GM19397 (cell line): ENCODE measurements around the gene CAMTA1.

Source experiments
- ATAC-seq: cut with Tn5 transposase; IDR thresholded peaks from one replicate; pipeline ENCODE4 v1.9.1; 2021; ENCODE audit warnings: mild to moderate bottlenecking, moderate library complexity; ENCODE audit not compliant: unreplicated experiment

CAMTA1 gene

DNA sequence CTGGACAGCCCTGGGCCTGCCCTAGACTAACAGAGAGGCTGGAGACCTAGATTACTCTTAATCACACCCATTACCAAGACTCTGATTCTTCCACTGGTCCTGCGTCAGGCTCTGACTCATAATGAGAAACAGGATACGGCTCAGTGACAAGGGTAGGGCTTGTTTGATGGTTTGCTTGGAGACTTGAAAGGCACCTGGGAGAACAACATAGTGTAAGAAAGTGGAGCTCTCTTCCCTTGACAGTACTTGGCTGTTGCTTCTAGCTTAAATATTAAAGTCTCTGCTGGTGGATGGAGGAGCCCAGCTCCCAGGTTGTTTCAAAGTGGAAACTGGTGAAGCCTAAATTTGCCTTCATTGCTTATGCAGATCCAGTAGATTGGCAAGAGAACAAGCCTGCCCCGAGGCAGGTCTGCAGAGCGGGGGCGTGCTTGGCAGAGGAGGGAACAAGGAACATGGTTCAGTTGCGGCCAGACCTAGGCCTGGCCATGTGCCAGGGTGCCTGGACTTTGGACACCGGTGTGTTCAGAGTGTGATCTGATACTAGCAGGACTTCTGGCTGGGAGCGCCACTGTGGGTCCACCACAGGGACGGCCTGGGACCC, 480.6 kb downstream of the CAMTA1 start:
- ATAC-seq: no peak

DNA sequence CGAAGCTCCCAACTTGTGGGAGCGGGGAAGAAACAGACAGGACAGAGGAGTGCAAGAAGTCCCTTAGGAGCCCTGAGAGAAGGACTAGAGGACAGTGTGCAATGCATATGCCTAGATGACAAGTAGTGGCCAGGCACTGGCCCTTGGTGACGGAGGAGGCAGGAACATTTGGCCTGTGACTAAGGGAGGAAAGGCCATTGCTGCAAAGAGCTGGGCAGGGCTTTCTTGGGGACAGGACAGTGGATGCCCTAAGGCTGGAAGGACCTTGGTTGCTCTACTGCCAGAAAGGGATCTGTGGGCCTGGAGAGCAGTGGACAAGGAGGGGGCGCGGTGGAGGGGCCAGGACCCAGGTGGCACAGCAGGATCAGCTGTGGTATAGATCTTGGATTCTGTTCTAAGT, 481.3 kb downstream of the CAMTA1 start:
- ATAC-seq: no peak

DNA sequence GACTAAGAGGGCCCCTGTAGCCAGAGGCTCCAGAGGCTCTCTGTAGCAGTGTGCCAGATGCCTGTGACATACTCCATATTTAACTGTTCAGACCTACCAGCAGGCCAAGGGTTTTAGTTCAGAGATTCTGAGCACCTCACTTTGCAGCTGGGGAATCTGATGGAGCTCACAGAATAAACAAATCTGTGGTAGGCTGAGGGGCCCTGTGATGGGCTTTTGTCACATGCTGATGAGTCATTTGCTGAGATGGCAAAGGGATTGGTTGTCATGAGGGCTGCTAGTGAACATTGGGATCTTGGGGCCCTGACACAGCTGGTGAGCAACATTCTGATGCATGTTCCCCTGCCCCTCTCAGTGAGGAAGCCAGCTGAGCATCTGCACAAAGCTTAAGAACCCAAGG, 482.2 kb downstream of the CAMTA1 start:
- ATAC-seq: no peak

DNA sequence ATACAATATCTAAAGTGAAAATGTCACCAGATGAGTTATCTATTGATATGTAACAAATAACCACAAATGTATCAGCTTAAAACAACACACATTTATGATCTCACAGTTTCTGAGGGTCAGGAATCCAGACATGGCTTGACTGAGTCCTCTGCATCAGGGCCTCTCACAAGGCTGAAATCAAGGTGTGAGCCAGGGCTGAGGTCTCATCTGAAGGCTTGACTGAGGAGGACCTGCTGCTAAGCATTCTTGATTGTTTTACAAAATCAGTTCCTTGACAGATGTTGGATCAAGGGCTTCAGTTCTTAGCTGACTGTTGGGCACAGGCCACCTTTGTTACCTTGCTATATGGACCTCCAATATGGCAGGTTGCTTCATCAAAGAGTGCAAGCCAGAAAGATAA, 483.7 kb downstream of the CAMTA1 start:
- ATAC-seq: no peak

DNA sequence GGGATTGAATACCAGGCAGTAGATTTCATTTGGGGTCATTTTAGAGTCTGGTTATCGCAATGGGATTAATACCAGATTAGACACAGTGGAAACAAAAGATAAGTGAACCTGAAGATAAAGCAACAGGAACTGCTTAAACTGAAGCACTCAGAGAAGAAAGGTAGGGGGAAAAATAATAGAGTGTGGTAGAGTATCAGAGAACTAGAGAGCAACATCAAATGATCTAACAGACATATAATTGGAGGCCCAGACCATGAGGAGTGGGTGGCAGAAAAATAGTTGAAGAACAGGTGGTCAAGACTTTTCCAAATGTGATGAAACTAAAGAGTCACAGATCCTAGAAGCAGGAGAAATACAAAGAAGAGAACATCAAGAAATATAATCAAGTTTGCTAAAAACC, 484.3 kb downstream of the CAMTA1 start:
- ATAC-seq: no peak

DNA sequence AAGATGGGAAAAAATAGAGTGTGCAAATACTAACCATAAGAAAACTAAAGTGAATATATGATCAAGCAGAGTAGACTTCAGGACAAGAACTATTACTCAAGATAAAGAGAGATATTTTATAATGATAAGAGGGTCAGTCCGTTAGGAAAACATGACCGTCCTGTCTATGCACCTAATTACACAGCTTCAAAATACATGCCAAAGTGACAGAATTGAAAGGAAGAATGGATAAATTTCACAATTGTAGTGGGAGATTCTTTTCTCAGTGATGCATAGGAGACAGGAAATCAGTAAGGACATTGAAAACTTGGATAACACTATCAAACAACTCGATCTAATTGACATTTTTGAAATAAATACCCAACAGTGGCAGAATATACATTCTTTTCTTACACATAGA, 489.0 kb downstream of the CAMTA1 start:
- no peak for ATAC-seq

DNA sequence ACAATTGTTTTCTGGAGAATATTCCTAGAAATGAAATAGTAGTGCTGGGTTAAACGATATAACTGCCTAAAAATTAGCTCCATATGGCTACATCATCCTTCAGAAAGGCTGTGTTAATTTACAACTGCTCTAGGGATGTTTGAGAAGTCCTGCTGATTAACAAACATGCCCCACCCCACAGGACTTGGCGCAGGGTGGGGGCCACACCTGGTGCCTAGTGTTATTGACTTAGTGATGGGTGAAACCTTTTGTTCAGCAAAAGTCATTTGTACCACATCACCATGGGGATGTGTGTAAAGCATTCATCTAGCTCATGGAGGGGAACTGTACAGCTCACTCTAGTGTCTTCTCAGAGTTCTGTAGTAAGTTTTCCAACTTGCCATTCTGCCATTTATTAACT, 492.8 kb downstream of the CAMTA1 start:
- ATAC-seq: no peak

DNA sequence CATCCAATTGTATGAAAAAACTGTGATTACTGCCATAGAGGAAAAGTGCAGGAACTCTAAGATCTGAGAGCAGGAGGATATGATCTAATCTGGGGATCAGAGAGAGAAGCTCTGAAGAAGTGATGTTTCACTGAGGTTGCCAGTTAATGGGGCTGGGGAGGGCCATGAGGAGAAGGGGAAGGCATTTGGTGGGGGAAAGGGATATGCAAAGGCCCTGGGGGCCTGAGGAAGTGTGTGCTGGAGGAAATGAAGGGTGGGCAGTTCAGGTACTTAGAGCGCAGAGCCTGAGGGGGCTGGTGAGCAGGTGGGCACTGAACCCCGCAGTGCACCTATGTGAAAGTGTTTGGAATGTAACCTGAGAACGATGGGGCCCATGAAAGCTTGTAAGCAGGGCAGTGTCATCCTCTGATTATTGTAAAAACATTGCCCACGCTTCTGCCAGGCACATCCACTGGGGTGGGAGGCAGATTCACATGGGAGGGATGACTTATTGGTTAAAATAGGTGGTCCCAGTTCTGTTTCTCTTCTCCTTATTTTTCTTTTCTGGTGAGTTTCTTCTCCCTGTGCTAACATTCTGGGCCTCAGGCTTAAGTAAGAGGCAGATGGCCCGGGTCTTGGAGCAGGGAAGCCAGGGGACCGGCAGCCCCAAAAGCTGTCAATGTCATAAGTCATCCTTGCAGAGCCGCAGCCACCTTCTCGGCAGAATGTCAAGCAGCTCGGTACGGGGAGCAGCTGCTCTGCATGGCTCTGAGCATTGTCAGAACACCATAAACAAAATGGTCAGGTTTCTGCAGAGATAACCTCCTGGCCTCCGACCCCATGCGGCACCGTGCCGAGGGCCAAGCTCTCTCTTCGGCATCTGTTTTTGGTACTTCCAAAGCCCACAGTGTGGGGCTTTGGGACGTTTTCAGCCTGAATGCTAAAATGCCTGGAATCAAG, 493.8 kb downstream of the CAMTA1 start:
- ATAC-seq: no peak

DNA sequence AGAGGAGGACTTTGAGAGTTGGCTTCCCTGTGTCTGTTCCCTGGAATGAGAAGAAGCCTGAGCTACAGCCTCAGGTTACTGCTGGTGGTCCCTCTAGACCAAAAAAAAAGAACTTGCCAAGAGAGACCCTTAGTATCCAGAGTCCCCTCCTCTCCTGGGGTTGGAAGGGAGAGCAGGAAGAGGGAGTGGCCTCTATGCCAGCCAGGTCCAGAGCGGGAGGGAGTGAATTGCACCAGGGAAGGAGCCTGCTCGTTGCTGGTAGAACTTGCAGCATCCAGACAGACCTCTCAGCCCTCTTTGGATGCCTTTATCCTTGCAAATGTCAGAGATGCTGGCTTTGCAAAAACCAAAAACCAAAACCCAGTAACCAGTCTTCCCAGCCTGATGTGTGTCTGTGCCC, 494.5 kb downstream of the CAMTA1 start:
- no peak for ATAC-seq

DNA sequence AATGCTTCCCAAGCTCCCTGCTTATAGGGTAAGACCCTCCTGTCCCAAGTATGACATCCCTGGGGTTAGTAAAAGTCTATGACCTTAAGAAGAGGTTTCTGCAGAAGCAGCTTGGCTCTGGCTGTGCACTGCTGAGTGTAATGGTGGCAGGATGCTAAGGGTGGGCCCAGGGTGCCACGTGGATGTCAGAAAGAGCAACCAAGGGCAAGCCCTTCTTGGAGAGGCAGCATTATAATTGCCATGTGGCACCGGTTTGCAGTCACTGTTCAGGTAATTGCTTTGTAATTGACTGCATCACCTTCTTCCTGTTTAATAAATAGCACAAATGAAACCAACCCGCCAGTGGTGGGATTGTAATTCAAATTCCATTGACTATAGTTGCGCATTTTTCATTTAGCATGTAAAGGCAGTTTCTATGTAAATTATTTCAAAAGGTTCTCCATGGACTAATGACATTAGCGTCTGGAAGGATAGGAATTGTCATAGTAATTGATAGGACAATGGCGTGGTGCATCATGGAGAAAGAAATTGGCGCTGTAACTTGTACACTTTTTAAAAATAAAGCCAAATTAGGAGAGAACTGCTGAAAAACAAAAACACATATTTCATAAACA, 495.2 kb downstream of the CAMTA1 start:
- ATAC-seq: no peak

DNA sequence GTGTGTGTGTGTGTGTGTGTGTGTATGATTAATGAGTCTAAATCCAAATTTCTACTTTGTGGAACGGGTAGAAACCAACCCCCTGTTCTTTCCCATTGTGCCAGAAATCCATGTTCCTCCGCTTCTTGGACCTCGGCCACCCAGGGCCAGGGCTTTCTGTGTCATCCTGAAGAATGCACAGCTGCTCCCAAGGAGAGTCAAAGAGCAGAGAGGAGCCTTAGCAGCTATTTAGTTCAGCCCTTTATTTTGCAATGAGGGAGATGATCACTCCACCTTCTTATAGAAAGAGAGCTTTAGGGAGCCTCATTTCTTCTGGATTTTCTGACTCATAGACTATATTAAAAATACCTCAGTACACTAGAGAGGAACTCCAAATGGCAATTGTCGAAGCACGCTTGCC, 496.6 kb downstream of the CAMTA1 start:
- no peak for ATAC-seq

DNA sequence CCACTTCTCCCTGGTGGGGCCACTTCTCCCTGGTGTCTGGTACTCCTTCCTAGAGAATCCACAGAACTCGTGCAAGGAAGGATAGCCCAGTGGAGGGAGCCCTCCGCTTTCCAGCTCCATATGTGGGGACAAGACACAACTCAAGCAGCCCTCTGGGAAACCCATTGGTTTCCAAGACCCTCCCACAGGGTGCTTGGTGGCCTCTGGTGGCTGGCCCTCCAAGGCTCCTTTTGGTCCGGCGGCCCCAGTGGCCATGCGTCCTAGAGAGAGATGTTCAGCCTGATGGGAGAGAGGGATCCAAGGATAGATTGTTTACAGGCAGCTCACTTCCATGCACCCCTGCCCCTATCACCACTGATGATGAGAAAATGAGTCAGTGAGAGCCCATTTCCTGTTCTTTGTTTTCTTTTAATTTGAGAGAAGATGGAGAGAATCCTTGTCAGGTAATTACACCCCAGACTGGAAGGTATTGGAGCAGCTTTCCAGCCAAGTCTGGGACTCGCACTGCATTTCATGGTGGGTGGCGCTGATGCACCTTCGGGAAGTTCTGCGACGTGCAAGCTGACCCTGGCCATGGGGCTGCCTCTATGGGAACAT, 499.7 kb downstream of the CAMTA1 start:
- no peak for ATAC-seq

DNA sequence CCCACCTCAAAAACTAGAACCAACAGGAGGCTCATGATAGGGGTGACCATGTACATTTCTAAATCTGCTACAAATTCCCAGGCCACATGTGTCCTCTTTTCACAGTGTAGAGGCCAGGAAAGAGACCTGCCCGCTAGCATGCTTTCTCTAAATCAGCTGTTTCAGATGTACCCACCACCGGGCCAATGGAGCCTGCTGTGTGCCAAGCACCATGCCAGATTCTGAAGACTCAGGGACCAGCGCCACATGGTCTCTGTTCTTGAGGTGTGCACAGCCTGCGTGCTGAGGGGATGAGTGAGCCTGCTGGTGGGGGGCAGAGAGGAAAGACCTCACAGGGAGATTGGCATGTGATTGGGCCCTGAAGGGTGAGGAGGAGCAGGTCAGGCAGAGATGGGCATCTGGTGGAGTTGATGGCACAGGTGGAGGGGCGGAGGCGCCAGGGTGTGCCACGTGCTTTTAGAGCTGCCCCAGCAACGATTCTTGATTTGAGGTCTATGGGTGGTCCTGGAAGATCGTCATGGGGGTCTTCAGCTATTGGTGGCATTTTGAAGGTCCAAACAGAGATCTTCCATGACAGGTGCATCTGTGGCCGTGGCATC, 500.7 kb downstream of the CAMTA1 start:
- no peak for ATAC-seq

DNA sequence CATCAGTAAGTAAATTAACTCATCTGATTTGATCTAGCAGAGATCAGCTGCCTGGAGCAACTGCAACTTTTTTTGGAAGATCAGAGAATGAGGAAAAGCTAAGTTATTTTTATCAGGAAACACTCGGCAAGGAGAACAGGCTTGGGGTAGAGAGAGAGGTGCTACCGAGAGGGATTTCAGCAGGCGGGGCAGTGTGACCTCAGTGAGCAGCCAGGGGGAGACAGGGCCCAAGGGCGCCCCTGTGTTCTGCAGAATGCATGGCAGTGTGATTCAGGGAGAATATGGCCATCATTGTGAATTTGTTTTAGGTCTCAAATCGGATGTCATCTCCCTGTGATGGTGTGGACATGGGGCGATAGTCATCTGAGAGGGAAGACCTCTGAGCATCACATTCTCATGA, 501.8 kb downstream of the CAMTA1 start:
- no peak for ATAC-seq

DNA sequence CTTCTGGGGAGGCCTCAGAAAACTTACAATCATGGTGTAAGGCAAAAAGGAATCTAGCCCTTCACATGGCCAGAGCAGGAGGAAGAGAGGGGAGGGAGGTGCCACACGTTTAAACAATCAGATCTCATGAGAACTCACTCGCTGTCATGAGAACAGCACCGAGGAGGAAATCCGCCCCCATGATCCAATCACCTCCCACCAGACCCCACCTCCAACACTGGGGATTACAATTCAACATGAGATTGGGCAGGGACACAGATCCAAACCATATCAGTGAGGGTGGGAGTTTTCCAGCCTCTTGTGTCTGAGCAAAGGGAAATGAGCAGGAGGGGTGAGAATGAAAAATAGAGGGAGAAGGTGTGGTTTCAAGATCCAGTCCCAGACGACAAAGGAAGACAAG, 503.7 kb downstream of the CAMTA1 start:
- no peak for ATAC-seq

DNA sequence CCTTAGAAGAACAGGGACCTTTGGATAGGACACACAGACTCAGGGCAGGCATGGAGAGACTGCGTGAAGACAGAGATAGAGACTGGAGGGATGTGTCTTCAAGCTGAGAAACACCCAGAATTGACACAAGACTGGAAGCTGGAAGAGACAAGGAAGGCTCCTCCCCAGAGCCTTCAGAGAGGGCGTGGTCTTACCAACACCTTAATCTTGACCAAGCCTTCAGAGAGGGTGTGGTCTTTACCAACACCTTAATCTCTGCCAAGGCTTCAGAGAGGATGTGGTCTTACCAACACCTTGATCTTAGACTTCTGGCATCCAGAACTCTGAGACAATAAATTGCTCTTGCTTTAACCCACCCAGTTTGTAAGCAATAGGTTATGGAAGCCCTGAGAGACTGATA, 504.4 kb downstream of the CAMTA1 start:
- ATAC-seq: no peak

DNA sequence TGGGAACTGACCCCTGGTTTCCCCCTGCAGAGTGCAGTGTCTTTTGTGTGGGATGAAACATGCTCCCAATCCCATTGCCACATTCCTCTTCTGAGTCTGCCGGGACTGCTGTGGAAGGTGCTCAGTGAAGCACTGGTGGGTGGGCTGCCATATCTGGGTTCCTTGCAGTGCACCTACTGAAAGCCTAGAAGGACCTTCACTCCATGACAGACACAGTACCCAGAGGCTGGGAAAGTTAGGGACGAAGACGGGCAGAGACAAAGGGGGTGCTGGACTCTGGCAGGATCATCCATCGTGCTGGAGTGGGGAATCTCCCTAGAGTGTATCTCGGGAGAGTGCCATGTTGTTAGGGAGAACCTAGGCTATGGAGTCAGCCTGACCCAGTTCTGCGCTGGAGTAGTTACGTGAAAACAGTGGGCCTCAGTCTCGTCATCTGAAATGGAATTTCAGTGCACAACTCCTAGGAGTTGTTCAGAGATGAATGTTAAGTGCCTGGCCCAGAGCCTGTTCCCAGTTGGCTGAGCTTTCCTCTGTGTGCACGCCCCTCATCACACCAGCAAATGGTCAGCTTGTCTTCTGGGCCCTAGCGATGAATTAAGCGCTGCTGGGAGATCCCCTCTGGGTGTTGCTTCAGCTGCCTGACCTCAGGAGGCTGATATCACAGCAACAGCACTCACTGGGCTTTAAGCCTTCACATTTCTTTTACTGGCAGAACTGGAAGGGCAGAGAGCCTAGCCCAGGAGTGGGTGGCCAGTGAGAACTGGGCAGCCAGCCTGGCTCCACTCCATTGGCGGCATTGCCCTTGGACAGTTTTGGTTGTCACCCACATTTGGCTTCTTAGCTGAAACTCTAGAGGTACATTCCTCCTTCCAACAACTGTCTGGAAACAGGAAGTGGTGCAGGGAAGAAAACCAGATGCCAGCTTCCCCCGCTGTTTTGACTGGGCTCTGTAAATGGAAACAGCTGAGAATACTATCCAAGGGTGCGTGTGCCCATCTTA, 506.0 kb downstream of the CAMTA1 start:
- no peak for ATAC-seq

DNA sequence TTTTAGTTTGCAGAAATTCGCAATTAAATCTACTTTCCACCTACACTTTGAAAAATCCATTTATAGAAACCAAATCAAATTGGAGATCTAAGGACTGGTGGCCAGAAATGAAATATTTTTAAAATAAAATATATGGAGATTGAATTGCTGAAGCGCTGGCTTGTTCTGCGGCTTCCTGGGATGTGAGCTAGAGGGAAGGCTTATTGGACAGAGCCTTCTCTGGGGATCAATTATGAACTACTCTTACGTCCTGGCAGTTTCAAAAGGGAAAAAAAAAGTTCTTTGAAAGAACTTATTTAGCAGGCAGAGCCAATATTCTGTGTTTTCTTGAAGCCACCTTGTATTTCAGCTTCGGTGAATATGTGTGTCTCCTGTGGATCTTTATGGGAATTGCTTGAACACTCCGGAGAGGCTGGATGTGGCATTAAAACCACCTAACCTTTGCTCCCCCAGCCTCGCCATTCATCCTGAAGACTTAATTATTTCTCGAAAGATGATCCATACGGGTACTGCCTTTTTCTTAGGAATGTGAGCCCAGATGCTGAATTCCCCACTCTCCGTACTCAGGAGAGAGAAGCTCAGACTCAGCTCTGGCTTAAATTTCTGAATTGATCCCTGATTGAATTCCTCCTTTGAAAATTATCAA, 506.9 kb downstream of the CAMTA1 start:
- no peak for ATAC-seq

DNA sequence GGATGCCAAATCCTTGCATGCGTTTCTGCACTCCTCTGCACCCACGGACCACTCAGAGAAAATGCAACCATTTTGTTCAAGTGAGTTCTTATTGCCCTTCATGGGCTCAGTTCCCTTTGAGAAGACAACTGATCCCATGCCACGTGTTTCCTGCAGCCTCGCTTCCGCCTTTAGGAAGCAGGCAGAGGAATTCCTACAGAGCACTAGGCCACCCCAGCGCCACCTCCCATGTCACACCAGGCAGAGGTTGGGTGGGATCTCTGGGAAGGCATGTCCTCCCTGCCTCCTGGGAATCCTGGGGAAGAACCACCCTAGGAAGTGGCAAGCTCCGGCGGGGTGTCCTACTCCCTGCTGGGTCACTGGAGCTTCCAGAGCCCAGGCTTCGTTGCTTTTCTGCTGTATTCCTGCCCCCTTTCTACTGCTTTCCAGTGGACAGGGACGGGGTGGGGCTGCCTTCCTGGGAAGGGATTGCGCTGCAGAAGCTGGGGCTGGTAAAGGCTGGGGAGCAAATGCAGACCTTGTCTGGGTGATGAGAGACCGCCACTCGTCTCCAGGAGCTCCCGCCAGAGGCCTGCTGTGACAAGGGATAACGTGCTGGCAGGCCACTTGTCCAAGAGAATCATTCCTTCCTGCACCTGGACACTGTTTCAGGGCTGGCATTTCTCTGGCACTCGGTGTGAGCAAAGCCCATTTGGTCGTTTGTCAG, 507.6 kb downstream of the CAMTA1 start:
- ATAC-seq: no peak
